ENCODE data around the gene ADAM12.

DNA sequence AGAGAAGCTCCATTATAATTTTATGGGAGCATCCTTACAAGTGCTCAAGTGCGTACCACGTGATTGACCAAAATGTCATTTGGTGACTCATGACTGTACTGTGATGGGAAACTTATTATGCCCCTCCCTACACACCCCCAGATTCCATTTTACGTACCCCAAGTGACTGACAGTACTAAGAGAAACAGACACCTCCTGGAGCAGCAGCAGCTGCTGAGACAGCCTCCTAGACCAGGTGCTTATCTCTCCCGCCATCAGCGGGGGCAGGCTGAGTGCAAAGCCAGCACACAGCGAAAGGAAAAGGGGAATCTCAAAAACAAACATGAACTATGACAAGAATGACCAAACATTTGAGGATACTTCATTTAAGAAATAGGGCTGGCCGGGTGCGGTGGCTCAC is 4.2 kb upstream of the ADAM12 start:
- TF ChIP-seq CTCF (IDR thresholded peaks at IDR 0.05; ENCODE audit: low read depth, low read length) (no peak), EZH2phosphoT487 (IDR thresholded peaks at IDR 0.05; ENCODE audit: low read depth) (no peak)

All from OCI-LY3 (cell line).